ENCODE measurements around the gene TENM4. TPM values are rescaled to one million over a fixed set of nuclear protein-coding genes. Genes with fewer than 3 reads are reported as not detected.
"Not testable (repeated sequence)": the region's sequence is repeated elsewhere in the genome, so short reads cannot be mapped to it uniquely, and the experiment has no call there.

Gene TENM4
- total RNA-seq, 1 donor from 2014 or later = 43.2 TPM

GRCh38 chr11:78832226-78832947, 608.4 kb downstream of the TENM4 start:
- H3K4me3 Mint-ChIP-seq = no peak overlapping the region
- no peaks in the 10 kb centered on the region for H3K27me3 Mint-ChIP-seq (ENCODE audit: low read depth)
- DNase-seq (ENCODE audit: low read depth, low spot score) = no peak
- peaks cover 11% of the 10 kb centered on the region for H3K4me1 Mint-ChIP-seq
- H3K27ac Mint-ChIP-seq (ENCODE audit: unreplicated experiment) = no peak overlapping the region
- TF ChIP-seq, protein P1, sequence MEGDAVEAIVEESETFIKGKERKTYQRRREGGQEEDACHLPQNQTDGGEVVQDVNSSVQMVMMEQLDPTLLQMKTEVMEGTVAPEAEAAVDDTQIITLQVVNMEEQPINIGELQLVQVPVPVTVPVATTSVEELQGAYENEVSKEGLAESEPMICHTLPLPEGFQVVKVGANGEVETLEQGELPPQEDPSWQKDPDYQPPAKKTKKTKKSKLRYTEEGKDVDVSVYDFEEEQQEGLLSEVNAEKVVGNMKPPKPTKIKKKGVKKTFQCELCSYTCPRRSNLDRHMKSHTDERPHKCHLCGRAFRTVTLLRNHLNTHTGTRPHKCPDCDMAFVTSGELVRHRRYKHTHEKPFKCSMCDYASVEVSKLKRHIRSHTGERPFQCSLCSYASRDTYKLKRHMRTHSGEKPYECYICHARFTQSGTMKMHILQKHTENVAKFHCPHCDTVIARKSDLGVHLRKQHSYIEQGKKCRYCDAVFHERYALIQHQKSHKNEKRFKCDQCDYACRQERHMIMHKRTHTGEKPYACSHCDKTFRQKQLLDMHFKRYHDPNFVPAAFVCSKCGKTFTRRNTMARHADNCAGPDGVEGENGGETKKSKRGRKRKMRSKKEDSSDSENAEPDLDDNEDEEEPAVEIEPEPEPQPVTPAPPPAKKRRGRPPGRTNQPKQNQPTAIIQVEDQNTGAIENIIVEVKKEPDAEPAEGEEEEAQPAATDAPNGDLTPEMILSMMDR (conservative IDR thresholded peaks at IDR 0.05) = no peak
- H3K9me3 Mint-ChIP-seq = no peaks in the 10 kb centered on the region
- no peaks in the 10 kb centered on the region for H3K36me3 Mint-ChIP-seq (ENCODE audit: low read depth)

DNA sequence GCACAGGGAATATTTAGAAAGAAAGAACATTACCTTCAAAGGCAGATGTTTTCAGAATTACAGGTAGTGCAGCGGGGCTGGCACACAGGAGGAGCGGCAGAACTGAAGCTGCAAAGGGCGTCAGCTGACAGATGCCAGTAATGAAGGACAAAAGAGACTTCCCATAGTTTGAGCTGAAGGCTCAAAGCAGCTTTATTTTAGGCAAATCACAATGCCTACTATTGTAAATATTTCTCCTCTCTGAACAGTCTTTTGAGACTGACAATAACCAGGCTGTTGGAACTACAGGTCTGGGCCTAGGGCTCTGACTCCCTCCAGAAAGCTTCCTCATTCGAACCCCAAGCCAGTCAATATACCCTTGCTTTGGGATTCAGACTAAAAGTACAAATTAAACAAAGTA, 609.3 kb downstream of the TENM4 start:
- no peak for DNase-seq (ENCODE audit: low read depth, low spot score)
- Mint-ChIP-seq H3K9me3 (no peaks in the 10 kb centered on the region), H3K36me3 (ENCODE audit: low read depth) (no peaks in the 10 kb centered on the region), H3K4me3 (no peak overlapping the region), H3K27ac (ENCODE audit: unreplicated experiment) (no peak overlapping the region), H3K4me1 (peaks cover 11% of the 10 kb centered on the region), H3K27me3 (ENCODE audit: low read depth) (no peaks in the 10 kb centered on the region)
- TF ChIP-seq, protein P1 (conservative IDR thresholded peaks at IDR 0.05) = no peak

DNA sequence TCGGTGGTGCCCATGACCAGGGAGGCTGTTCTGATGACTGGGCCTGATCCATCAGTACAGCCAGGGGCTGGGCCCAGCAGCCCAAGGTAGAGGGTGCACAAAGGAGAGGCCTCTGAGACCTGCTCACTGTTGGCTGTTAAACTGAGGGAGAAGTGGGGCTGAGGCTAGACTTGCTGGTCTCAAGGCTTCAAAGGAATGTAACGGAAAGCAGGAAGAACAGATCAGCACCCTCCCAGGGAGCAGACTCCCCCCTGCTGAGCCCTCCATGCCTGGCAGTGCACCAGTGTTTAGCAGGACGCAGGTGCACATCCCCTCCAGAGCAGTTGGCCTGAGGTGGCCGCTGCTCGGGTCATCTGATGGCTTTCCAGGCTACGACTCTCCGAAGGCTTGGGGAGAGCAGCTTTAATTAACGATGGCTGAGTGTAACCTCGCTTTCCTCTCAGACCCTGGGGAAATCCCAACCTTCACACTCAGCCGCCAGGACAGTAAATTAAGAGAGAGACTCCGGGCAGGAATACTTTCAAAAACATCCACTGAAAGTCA, 610.5 kb downstream of the TENM4 start:
- DNase-seq (ENCODE audit: low read depth, low spot score) = no peak

DNA sequence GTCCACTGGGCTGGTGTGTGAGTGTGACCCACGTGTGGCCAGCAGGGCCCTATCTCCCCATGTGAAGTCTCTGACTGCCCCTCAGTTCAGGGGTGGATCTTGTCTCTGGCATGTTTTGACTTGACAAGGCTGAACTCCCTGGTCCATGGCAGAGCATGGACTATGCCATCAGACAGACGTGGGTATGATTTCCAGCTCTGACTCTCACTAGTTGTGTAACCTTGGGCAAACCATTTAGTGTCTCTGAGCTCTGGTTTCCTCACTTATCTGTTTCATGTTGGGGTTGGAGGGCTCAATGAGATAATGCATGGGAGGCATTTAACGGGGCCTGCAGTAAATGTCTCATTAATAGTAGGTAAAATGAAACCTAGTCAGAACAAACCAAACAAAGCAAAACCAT, 611.7 kb downstream of the TENM4 start:
- H3K27me3 Mint-ChIP-seq (ENCODE audit: low read depth) = no peaks in the 10 kb centered on the region
- no peak overlapping the region for H3K4me3 Mint-ChIP-seq
- no peak for DNase-seq (ENCODE audit: low read depth, low spot score)
- H3K4me1 Mint-ChIP-seq = peaks cover 18% of the 10 kb centered on the region
- H3K27ac Mint-ChIP-seq (ENCODE audit: unreplicated experiment) = no peak overlapping the region
- no peaks in the 10 kb centered on the region for H3K36me3 Mint-ChIP-seq (ENCODE audit: low read depth)
- H3K9me3 Mint-ChIP-seq = no peaks in the 10 kb centered on the region
- TF ChIP-seq, protein P1 (conservative IDR thresholded peaks at IDR 0.05) = no peak

More for the DNA sequence above, 610.5 kb downstream of the TENM4 start:
- no peak overlapping the region for H3K27ac Mint-ChIP-seq (ENCODE audit: unreplicated experiment)
- H3K4me1 Mint-ChIP-seq = peaks cover 16% of the 10 kb centered on the region
- TF ChIP-seq, protein P1 (conservative IDR thresholded peaks at IDR 0.05) = no peak
- H3K27me3 Mint-ChIP-seq (ENCODE audit: low read depth) = no peaks in the 10 kb centered on the region
- no peaks in the 10 kb centered on the region for H3K9me3 Mint-ChIP-seq
- H3K4me3 Mint-ChIP-seq = no peak overlapping the region
- no peaks in the 10 kb centered on the region for H3K36me3 Mint-ChIP-seq (ENCODE audit: low read depth)

DNA sequence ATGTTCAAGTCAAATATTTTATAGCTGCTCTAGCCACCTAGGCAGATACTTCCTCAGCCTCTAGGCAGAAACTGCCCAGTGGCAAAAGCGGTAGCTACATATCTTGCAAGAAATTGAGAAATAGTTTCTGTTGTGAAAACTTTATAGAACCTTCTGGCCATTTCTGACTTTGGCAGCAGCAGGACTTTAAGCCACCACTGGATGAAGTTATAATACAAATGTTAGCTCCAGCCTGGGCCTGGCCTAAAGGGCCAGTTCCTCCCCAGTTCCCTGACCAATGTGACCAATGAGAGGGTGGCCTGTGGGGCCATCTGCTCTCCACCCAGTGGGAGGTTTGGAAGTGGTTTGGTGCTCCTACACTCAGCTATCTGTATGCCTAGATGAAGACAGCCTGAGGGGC, 612.2 kb downstream of the TENM4 start:
- DNase-seq (ENCODE audit: low read depth, low spot score) = no peak
- Mint-ChIP-seq H3K27me3 (ENCODE audit: low read depth) (no peaks in the 10 kb centered on the region), H3K4me3 (no peak overlapping the region), H3K4me1 (peaks cover 18% of the 10 kb centered on the region), H3K9me3 (no peaks in the 10 kb centered on the region), H3K27ac (ENCODE audit: unreplicated experiment) (no peak overlapping the region), H3K36me3 (ENCODE audit: low read depth) (no peaks in the 10 kb centered on the region)
- TF ChIP-seq, protein P1 (conservative IDR thresholded peaks at IDR 0.05) = no peak

GRCh38 chr11:78827291-78827690, 613.5 kb downstream of the TENM4 start:
- H3K27ac Mint-ChIP-seq (ENCODE audit: unreplicated experiment) = peak overlapping the region; percentile 63
- not testable (repeated sequence) for H3K9me3 Mint-ChIP-seq

More at GRCh38 chr11:78827291-78827690, 613.5 kb downstream of the TENM4 start:
- DNase-seq (ENCODE audit: low read depth, low spot score); H3K27me3 Mint-ChIP-seq (ENCODE audit: low read depth); H3K4me3 Mint-ChIP-seq; H3K36me3 Mint-ChIP-seq (ENCODE audit: low read depth): not testable (repeated sequence)
- H3K4me1 Mint-ChIP-seq = peaks cover 18% of the 10 kb centered on the region
